Measurements from ENCODE around the gene SGF29. TPM values are rescaled to one million over a fixed set of nuclear protein-coding genes. Genes with fewer than 3 reads are reported as not detected.

The SGF29 gene
- total and polyA plus RNA-seq, 2 of the 4 experiments (the other 2 are of a cell fraction), result 4.3 to 7.7 TPM

DNA sequence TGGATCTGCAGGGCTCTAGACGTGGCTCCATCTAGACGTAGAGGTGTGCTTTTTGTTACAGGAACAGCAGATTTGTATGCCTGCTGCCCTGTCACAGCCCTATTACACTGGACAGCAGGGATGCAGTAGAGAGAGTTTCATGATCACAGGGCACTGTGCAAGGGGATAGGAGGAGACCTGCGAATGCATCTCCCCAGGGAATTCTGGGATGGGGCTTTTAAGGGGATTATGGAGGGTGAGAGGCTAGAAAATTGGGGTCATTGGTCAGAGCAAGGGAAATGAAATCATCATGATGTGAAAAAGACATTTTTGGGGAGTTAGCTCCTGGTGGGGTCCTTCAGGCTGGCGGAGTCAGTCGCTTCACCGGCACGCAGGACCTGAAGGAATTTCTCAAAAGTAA, 11.1 kb upstream of the SGF29 start:
- Histone ChIP-seq H2BK15ac (ENCODE audit: low read depth, low read length) (no peak overlapping the region), H3K9me1 (ENCODE audit: insufficient read depth, low read length) (peaks cover 4% of the 10 kb centered on the region; the same call in 1 of the 2 replicates), H3K18ac (ENCODE audit: low read depth, low read length) (no peak overlapping the region), H3K9ac (ENCODE audit: low read depth, low read length) (no peak overlapping the region), H3K23ac (ENCODE audit: low read depth, low read length) (no peak overlapping the region), H3K4ac (ENCODE audit: low read depth, low read length) (no peak overlapping the region), H4K20me1 (ENCODE audit: insufficient read depth, low read length) (no peaks in the 10 kb centered on the region), H2BK20ac (ENCODE audit: low read depth, low read length) (no peak overlapping the region), H3K27me3 (ENCODE audit: control insufficient read depth, insufficient read depth, low read length) (peaks cover 2% of the 10 kb centered on the region; the same call in 1 of the 2 replicates), H2BK5ac (ENCODE audit: low read depth, low read length, poor library complexity, severe bottlenecking) (no peak overlapping the region), H3K4me3 (ENCODE audit: insufficient read depth, low read depth, low read length) (no peak overlapping the region), H2AK5ac (ENCODE audit: low read depth, low read length) (no peak overlapping the region), H3K56ac (ENCODE audit: extremely low read depth, insufficient read depth, low read length) (no peak overlapping the region), H4K91ac (ENCODE audit: insufficient read depth, low read depth, low read length) (no peak overlapping the region), H3K9me3 (ENCODE audit: control insufficient read depth, insufficient read depth, low read length) (no peaks in the 10 kb centered on the region), H3K27ac (ENCODE audit: insufficient read depth, low read length) (no peak overlapping the region), H4K5ac (ENCODE audit: low read depth, low read length) (no peak overlapping the region), H3K4me2 (ENCODE audit: low read depth, low read length) (no peak overlapping the region), H3K36me3 (ENCODE audit: control insufficient read depth, insufficient read depth, low read length) (peaks cover 2% of the 10 kb centered on the region; the same call in 1 of the 2 replicates), H3K4me1 (ENCODE audit: control insufficient read depth, insufficient read depth, low read length) (peaks cover 7% of the 10 kb centered on the region), H4K8ac (ENCODE audit: low read depth in 2 of 2, low read length in 2 of 2) (no peak overlapping the region), H2AFZ (replicated peaks; ENCODE audit: low read length, poor library complexity) (no peak overlapping the region), H3K14ac (replicated peaks; ENCODE audit: low read depth, low read length) (no peak overlapping the region), H3K79me1 (ENCODE audit: low read depth in 1 of 2, low read length in 2 of 2) (peaks cover 9 to 10% of the 10 kb centered on the region in 2 experiments), H2AK9ac (replicated peaks; ENCODE audit: low read depth, low read length, poor library complexity) (no peak overlapping the region), H2BK120ac (ENCODE audit: low read depth, low read length) (no peak overlapping the region)
- dilution Hi-C loops (cut with HindIII; ENCODE audit: low sequenced_read_pairs, unreplicated experiment) (no loop called here), in situ Hi-C loops (cut with MboI; ENCODE audit: low sequenced_read_pairs) (loop anchor here (10.0 kb wide), 1 partner anchor 218 kb away; no protein-coding TSS in a partner anchor), intact Hi-C loops (cut with micrococcal nuclease) (no loop called here)
- ChIA-PET POLR2A (ENCODE audit: unreplicated experiment) (no interaction called here), CTCF (no interaction called here)
- BruUV-seq (replicated peaks), result no TSS peak
- TF ChIP-seq NFE2L2 (IDR thresholded peaks at IDR 0.05; ENCODE audit: low read depth, low read length) (no peak), SMC3 (IDR thresholded peaks at IDR 0.05; ENCODE audit: low read depth, low read length) (no peak), BHLHE40 (IDR thresholded peaks at IDR 0.05; ENCODE audit: low read depth, low read length) (no peak), FOS (IDR thresholded peaks at IDR 0.05; ENCODE audit: low read depth, low read length) (no peak), MXI1 (IDR thresholded peaks at IDR 0.05; ENCODE audit: borderline replicate concordance, low read depth, low read length) (no peak), RAD21 (IDR thresholded peaks at IDR 0.05; ENCODE audit: low read length) (no peak), CEBPB (IDR thresholded peaks at IDR 0.05; ENCODE audit: low read depth, low read length) (no peak), RCOR1 (IDR thresholded peaks at IDR 0.05; ENCODE audit: insufficient replicate concordance, low read length) (no peak), MAFK (IDR thresholded peaks at IDR 0.05; ENCODE audit: low read depth, low read length) (no peak), CTCF (conservative IDR thresholded peaks at IDR 0.05; ENCODE audit: low read depth, low read length) (no peak), MAZ (IDR thresholded peaks at IDR 0.05; ENCODE audit: borderline replicate concordance, low read depth, low read length) (no peak), CHD1 (IDR thresholded peaks at IDR 0.05; ENCODE audit: low read depth, low read length) (no peak)
- TF ChIP-seq, protein P1, sequence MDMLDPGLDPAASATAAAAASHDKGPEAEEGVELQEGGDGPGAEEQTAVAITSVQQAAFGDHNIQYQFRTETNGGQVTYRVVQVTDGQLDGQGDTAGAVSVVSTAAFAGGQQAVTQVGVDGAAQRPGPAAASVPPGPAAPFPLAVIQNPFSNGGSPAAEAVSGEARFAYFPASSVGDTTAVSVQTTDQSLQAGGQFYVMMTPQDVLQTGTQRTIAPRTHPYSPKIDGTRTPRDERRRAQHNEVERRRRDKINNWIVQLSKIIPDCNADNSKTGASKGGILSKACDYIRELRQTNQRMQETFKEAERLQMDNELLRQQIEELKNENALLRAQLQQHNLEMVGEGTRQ (IDR thresholded peaks at IDR 0.05; ENCODE audit: low read depth, low read length), result no peak
- ATAC-seq (ENCODE audit: low read depth) (no peak), DNase-seq (no peak)
- WGBS, 2 experiments (ENCODE audit: extremely low coverage in 2 of 2, insufficient read length in 1 of 2), result 70% methylated on average over 2 of the region's 7 CpGs; no CpG with 5 or more reads in 1 of the 2 experiments

Data from IMR-90 (cell line).